Fibroblast of upper back skin (primary cell): ENCODE measurements around the gene PIR.

ENCODE experiments used
- DNase-seq: peaks from one replicate; pipeline ENCODE4 v3.0.0-alpha.2; 2013

Gene PIR

GRCh38 chrX:15493118-15493962 is at the start of gene PIR:
PIR (minus strand) TSS chrX:15493333; CDS start chrX:15491257, 2,076 bp downstream.
- DNase-seq: peak; percentile 72

GRCh38 chrX:15530318-15530717 is 37.2 kb upstream of the PIR start:
- no peak for DNase-seq

DNA sequence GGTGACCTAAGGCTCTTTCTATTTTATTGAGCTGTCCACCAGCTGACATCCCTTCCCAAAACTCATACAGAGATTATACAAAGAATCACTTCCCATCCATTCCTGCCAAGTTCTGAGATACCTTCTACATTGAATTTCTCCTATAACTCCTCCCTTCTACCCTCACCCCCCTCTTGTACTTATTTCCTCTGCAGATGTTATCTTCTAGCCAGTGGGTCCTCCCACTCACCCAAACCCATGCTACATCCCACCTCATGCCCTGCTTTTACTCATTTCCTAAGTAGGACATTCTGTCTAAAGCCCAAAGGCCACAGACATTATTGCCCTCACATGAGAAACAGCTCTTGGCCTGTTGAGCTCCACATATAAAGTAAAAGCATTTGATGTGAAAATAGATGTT is 36.0 kb upstream of the PIR start:
- no peak for DNase-seq

GRCh38 chrX:15525664-15526416 is 32.7 kb upstream of the PIR start:
- no peak for DNase-seq

DNA sequence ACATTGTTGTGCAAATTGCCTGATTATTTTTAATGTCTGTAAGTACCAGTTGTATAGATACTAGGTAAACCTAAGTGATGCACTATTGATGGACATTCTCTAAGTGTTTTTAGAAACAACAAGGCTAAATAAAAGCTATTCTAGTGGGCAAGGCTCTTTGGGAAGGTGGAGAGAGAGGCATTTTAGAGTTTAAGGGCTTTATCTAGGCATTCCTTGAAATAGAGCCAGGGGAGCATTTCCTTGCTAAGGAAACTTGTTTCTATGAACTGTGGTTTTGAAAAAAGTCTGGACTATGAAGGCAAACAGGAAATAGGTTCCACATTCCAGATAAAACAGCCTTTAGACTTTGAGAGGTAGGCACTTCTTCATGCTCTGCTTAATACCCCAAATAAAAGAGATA is 31.3 kb upstream of the PIR start:
- peak; percentile 37 for DNase-seq

DNA sequence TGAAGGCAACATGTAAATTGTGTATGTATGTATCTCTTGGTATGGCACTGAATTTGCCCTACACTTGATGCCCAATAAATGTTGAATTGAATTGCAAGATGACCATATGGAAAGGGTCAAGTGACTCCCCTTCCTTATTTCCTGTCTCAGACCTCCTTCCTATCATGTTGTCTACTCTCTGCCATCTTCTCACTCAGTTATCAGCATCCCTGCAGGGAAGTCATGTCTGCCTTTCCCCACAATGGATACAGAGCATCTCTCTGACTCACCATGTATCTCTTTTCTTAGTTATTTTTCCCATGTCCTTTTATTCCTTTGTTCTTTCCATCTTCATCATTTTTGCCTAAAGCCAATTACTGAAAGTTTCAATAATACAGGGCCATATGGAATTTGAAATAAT is 30.0 kb upstream of the PIR start:
- no peak for DNase-seq

- DNase-seq: no peak
These were observed 29.3 kb upstream of the PIR start for GRCh38 chrX:15522464-15522863.

GRCh38 chrX:15515931-15516330 is 22.8 kb upstream of the PIR start:
- DNase-seq: no peak

GRCh38 chrX:15514279-15514678 is 21.1 kb upstream of the PIR start:
- no peak for DNase-seq

DNA sequence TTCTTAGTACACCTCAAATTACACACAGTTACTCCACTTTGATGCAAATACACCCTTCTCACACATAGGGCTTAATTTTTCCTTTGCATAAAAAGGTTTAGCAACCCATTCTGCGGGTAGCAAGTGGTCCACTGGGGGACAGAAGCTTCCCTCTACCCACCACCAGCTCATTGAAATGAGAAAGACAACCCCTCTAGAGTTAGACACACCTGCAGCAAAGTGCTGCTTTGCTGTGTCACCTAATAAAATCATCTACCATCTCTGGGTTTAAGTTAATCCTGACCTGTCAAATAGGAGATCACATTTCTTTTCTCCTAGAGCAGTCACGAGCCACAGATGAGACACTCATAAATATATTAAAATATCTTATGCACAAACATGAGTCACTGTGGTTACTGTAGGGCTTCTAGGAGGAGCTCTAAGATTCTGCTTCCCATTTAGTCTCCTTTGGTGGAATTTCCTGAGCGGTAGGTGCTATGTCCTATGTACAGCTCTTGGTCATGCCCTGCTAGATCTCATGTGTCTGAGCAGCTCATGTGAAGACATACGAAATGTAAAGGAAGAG is 19.4 kb upstream of the PIR start:
- DNase-seq: no peak

- no peak for DNase-seq
These were observed 18.4 kb upstream of the PIR start for GRCh38 chrX:15511563-15511962.

GRCh38 chrX:15509845-15510244 is 16.7 kb upstream of the PIR start:
- no peak for DNase-seq

- no peak for DNase-seq
These were observed 13.9 kb upstream of the PIR start for GRCh38 chrX:15507005-15507404.

GRCh38 chrX:15505101-15505500 is 12.0 kb upstream of the PIR start:
- no peak for DNase-seq

GRCh38 chrX:15504661-15505060 is 11.5 kb upstream of the PIR start:
- no peak for DNase-seq

- no peak for DNase-seq
These were observed 8.4 kb upstream of the PIR start for GRCh38 chrX:15501506-15501905.

- DNase-seq: no peak
These were observed 7.4 kb upstream of the PIR start, which contains the start of gene BMX for GRCh38 chrX:15500497-15500966. BMX (plus strand) TSS chrX:15500807; CDS start chrX:15508354, 7,547 bp downstream.

- no peak for DNase-seq
These were observed 6.8 kb upstream of the PIR start for GRCh38 chrX:15499976-15500375.

DNA sequence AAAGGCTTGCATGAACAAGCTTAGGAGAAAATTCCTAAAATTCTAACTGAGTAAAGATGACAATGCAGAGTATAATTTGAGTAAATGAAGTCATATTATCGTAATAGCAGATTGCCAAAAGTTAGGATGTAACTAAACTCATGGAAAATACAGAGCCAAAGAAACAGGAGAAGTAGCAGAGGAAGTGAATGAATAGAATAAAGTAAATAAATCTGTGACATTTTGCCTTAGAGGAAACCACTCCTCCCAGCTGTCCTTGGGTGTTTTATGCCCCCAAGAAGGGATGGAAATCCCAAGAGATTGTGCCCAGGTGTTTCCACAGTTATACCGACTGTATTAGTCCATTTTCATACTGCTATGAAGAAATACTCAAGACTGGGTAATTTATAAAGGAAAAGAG is 5.6 kb upstream of the PIR start:
- no peak for DNase-seq

GRCh38 chrX:15497865-15498264 is 4.7 kb upstream of the PIR start:
- DNase-seq: peak; percentile 38

DNA sequence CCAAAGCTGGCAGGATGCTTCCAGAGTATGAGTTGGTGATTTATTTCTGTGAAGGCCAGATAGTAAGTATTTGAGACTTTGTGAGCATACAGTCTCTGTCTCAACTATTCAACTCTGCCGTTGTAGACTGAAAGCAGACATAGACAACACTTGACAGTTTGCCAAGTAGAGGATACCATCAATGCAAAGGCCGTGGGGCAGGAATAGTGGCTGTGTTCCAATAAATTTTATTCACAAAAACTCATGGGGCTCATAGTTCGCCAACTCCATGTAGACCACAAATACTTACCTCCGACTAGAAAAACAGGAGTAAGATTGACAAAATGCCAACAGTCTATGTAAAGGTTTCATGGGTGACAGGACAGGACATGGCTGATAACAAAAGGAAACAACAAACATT is 3.7 kb upstream of the PIR start:
- no peak for DNase-seq

DNA sequence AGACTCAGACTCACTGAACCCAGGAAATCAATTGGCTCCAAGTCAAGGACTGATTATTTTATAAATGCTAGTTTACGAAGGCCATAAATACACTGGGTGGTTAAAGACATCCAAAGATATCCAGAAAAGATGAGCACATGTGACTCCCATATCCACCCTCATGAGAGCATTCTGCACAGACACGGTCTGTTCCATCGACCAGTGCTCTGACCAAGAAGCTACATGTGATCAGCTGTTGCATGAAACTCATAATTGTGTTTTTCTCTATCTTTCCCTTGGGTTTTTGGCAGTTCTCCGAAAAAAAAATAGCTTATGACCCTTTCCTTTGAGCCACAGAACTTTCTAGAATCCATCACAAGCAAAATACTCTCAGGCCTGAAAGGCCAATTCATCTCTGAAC is 2.7 kb upstream of the PIR start:
- no peak for DNase-seq

GRCh38 chrX:15492469-15492868 is 664 bp downstream of the PIR start:
- DNase-seq: no peak

DNA sequence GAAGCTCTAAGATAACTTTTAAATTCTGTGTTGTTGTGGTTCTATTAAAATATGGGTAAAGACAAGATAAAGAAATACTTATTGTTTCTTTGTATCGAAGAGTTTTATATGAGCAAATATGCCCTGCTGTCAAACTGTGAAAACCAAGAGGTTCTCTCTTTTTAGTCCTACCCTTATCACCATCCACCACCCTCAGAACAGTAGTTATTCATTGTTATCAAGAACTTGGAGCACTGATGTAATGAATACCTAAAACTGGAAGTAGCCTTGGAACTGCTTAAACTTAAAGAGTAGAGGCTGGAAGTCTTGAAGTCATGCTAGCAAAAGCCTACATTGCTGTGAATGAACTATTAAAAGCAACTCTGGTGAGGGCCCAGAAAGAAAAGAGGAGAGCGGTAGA is 9.2 kb downstream of the PIR start:
- no peak for DNase-seq
